GM21526 (cell line): ENCODE data around the gene C20orf202.

ENCODE experiments used
- ATAC-seq: cut with Tn5 transposase; IDR thresholded peaks from one replicate; pipeline ENCODE4 v1.9.1; 2021; ENCODE audit warnings: moderate library complexity; ENCODE audit not compliant: unreplicated experiment, low FRiP score

C20orf202 gene

DNA sequence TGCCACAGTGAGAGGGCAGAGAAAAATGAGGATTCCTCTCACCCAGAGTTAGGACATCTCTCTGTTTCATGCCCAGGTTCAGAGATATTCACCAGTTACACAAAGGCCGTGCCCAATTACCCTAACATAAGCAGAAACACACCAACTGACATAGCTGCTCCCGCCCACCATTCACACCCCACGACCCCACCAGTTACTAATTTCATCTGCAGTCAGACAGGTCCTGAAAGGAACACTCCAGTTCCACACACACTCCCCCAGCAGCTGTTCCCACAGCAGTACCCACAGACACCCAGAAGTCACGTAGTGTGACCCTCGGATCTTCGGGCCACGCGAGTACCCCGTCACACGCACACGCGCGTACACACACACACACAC, 19.0 kb upstream of the C20orf202 start:
- ATAC-seq = no peak

- ATAC-seq = no peak
Observed at GRCh38 chr20:1184638-1185315, 18.5 kb upstream of the C20orf202 start, which contains the start of gene TMEM74B. Gene TMEM74B, minus strand, starts transcription at chr20:1184981. Its CDS starts 1,180 bp downstream, at chr20:1183801.

DNA sequence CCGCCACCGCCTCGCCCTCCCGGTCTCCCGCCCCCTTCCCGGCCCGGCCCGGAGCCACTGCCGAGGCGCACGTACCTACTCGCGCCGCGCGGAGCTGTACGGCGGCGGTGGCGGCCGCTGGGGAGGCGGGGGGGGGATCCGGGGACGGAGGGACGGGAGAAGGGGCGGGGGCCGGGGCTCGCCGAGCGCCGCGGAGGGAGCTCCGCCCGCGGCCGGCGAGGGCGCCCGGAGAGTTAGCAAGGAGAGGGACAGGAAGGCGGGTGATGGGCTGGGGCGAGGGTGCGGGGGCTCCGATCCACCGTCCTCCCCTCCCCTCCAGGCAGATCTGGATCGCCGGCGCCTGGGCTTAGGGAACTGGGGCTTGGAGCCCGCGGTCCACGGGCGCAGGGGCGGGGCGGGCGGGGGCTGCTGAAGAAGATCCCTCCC, 17.9 kb upstream of the C20orf202 start:
- no peak for ATAC-seq

DNA sequence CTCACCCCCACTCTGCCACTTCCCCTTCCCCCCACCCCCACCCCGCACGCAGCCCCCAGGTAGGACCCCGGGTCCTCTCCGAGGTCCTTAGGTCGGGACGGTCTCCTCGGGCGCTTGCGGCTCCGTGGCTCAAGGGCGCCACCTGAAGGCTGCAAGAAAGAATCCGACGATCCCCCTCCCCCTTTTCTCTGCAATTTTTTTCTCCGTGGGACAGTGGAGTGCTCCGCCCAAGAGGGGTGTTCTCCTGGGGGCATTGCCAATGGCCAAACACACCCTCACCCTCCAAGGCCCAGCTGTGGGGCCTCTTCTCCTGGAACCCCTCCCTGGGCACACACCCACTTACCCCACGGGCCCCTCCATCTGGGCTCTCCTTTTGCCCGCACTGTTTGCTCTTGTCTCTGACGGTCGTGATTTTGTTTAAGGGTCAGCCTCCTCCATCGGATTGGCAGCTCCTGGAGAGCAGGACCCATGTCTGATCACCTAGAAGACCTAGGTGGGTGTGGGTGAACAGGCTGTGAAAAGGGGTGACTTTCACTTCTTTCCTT, 17.4 kb upstream of the C20orf202 start:
- ATAC-seq = no peak

DNA sequence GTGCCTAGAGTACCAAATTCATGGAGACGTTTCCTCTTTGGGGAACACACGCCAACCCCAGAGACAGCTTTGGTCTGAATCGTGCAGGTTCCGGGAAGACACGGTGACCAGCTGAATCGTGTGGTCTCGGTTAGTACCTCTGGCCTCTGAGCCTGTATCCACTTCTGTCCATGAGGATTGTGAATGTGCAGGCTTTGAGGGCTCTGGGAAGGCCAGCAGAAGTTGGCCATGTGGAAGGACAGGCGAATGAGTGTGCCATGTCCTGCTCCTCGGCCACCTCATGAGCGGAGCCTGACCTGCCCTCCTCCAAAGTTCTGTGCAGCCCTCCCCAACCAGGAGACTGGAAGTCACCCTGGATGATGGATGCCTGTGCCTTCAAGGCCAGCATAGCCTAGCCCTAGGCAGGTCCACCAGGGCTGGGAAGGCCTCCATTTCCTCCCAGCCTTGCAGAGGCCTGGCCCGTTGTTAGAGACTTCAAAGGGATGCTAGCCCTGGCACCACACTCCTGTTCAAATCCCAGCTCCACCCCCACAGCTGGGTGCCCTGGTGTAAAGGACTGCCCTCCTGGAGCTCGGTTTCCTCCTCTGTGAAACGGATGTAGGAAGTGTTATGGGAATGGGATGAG, 16.8 kb upstream of the C20orf202 start:
- ATAC-seq = no peak

GRCh38 chr20:1187605-1188171, 15.6 kb upstream of the C20orf202 start:
- ATAC-seq = no peak

DNA sequence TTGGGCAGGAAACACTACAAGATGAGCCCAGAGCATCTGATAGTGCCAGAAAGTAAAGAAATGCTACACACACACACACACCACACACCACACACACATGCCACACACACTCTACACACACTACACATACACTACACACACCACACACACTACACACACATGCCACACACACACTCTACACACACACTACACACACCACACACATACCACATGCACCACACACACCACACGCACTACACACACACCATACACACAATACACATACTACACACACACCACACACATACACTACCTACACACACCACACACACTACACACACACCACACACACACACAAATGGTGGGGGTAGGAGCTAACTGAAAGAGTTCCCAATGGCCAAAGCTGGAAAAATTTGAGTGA, 14.9 kb upstream of the C20orf202 start:
- ATAC-seq = no peak

DNA sequence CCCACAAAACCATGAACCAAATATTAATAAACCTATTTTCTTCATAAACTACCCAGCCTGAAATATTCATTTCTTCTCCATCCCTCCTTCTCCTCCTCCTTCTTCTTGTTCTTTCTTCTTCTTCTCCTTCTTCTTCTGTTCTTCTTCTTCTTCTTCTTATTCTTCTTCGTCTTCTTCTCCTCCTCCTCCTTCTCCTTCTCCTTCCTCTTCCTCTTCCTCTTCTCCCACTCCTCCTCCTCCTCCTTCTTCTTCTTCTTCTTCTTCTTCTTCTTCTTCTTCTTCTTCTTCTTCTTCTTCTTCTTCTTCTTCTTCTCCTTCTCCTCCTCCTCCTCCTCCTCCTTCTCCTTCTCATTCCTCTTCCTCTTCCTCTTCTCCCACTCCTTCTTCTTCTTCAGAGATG, 13.4 kb upstream of the C20orf202 start:
- no peak for ATAC-seq

DNA sequence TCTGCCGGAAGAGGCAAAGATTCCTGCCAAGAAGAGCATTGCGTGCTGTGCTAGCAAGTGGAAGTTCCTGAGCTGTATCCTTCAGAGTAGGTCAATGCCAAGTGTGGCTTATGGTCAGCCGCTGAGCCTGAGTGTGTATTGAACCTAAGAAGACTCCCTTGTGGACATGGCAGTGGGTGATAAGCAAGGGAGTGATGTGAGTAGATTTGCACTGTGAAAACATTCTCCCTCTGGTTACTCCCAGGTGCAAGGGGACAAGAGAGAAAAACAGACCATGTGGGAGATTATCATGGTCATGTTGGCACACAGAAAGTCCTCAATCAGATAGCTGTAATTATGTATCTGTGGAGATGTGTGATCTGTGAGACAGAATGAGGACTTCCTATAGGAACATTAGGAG, 12.4 kb upstream of the C20orf202 start:
- no peak for ATAC-seq

DNA sequence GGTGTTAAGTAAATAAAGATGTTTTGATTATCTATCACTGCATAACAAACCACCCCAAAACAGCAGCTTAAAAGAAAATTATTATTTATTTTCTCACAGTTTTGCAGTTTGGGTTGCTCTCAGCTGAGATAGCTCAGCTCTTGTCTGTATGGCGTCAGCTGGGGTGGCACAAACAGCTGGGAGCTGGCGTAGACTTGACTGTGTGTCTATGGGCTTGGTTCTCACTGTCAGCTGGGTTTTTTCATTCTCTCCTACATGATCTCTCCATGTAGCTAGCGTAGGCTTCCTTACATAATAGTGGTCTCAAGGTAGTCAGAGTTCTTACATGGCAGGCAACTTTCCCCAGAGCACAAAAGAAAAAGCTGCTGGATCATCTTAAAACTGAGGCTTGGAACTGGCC, 12.0 kb upstream of the C20orf202 start:
- no peak for ATAC-seq

GRCh38 chr20:1195226-1195625, 8.0 kb upstream of the C20orf202 start:
- no peak for ATAC-seq

GRCh38 chr20:1196634-1197033, 6.6 kb upstream of the C20orf202 start:
- ATAC-seq = no peak

GRCh38 chr20:1197801-1198200, 5.5 kb upstream of the C20orf202 start:
- ATAC-seq = no peak

DNA sequence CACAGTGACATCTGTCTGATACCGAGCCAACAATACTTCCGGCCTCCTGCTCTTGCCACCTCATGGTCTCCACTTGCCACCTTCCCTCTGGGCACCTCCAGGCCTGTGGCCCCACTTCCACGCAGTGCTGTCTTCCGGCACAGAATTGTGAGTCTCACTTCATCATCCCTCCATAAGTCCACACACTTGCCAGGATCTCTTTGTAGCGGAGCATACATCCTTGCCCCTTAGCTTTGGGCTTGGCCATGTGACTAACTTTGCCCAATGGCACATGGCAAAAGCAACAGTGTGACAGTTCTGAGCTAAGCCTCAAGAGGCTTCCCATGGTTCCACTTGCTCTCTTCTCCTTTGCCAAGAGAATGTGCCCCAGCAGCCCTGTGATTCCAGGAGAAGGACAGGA, 4.5 kb upstream of the C20orf202 start:
- no peak for ATAC-seq

DNA sequence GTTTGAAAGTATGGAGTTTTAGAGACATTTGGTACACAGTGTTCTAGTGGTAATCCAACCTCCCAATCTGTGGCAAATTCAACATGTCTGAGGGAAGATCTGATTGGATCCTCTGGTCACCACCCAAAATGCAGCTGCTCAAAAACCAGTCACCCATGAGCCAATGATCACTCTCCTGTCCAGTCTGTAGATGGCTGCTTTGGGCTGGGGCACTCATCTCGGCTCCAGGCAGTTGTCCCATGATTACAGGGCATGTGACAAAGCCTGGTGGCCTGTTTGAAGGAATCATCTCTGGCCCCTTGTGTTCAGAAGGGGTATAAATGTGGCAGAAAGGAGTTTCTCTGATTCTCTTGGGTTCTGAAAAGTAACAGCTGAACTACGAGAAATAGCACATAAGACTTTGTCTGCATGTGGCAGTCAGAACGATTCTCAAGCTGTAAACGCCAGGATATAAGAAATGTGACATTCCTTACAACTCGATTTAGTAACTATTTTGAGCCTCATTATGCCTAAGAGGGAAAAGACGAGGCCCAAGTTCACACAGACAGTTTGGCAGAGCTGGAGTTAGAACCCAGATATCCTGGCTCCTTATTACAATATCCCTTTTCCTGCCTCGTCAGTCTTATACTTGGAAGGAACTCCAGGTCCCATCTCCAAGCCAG, 3.9 kb upstream of the C20orf202 start:
- no peak for ATAC-seq

- no peak for ATAC-seq
Observed at GRCh38 chr20:1199964-1200363, 3.3 kb upstream of the C20orf202 start.

DNA sequence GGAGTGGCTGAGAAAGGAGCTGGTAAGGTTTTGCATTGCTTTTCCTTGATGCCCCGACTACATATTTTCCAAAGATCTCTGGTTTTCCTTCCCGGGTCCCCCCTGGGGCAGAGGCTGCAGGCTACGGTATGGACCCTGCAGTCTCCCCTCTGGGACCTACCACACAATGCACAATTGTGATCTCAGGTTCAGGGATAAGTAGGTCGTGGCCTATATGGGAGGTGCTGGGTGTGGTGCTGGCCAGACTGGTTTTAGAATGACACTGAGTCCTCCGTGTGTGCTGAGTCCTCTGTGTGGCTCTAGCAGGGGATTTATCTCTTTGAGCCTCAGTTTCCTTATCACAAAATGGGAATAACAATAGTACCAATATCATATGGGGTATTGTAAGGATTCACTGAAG, 376 bp downstream of the C20orf202 start:
- ATAC-seq = no peak

DNA sequence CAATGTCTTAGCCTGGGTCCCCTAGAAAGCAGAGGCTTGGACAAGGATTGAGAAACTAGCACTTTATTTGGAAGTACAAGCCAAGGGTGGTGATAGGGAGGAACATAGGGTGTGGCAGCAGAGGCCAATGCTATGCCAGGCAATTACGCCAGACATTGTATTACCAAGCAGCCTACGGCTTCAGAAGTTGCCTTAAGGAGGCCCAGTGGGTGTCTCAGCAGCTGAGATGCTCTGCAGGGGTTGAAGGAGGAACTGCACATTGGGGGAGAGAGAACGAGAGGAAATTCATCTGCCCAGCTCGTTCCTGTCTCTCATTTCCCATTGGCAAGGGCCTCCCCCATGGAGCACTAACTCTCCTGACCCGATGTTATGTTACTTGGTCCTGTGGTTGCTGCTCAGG, 859 bp downstream of the C20orf202 start:
- no peak for ATAC-seq

GRCh38 chr20:1204576-1204975, 1.3 kb downstream of the C20orf202 start:
- no peak for ATAC-seq

DNA sequence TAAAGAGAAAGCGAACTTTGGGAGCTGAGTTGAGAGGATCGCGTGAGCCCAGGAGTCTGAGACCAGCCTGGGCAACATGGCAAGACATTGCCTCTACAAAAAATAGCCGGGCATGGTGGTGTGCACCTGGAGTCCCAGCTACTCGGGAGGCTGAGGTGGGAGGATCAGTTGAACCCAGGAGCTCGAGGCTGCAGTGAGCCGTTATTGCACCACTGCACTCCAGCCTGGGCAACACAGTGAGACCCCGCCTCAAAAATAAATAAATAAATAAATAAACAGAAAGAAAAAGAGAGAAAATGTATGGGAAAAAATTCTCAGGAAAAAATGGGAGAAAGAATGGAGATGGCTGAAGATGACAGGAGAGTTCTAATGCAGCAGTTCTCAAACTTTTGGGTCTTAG, 2.5 kb downstream of the C20orf202 start:
- ATAC-seq = no peak
